Stimulated activated CD4-positive, alpha-beta T cell treated with anti-CD3 and anti-CD28 coated beads, Interleukin-4, amount 100 ng/mL, for 24 hours (primary cell): ENCODE results near the gene INTU.

ENCODE experiments used
- DNase-seq: peaks from one replicate; pipeline ENCODE4 v3.0.0-alpha.2; 2020

INTU gene

DNA sequence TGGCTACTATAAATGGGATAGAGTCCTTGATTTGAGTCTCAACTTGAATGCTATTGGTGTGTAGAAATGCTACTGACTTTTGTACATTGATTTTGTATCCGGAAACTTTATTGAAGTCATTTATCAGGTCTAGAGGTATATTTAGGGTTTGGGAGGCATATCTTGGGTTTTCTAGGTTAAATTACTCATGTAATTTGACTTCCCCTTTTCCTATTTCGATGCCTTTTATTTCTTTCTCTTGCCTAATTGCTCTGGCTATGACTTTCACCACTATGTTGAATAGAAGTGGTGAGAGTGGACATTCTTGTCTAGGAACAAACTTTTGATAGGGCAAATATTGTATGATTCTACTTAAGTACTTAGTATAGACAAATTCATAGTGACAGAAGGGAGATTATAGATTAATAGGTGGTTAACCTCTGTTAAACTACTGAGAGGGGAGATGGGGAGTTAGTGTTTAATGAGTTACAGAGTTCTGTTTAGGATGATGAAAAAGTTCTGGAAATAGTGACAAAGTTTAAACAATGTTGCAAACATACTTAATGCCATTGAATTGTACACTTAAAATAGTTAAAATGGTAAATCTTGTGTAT is 126.6 kb downstream of the INTU start:
- DNase-seq: no peak

DNA sequence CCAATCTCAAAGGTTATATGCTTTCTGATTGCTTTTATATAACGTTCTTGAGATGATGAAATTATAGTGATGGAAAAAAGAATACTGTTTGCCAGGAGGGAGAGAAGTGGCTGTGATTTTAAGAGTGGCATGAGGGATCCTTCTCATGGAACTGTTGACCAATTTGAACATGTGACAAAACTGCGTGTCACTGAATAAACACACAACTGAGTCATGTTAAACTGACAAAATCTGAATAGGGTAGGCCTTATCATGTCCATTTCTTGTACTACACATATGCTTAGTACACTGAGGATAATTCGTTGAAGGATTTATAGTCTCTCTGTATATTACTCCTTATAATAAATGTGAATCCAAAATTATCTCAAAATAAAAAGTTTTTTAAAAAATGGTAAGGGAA is 127.1 kb downstream of the INTU start:
- no peak for DNase-seq

DNA sequence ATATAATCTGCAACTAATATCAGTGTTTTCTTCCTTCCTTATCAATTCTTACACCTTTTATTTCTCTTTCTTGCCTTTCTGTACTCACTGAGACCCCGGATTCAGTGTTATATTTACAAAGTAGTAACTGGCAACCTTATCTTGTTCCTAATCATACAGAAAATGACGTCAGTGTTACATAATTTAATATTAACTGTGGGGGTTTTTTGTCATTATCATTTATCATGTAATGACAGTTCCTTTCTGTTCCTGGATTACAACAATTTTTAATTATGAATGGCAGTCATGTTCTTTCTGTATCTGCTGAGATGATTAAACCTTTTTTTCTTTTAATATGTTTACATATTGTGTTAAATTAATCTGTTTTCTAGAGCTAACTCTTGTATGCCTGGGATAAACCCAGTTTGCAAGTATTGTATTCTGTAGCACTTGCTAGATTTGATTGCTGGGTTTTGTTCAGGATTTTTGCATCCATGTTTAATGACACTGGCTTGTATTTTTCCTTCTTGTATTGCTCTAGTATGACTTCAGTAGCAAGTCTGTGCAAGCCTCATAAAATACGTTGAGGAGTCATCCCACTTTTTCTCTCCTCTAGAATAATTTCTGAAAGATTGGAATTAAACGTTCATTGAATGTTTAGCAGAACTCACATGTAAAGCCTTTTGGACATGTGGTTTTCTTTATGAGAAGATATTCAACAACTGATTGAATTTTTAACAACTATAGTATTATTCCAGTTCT is 138.9 kb downstream of the INTU start:
- no peak for DNase-seq

DNA sequence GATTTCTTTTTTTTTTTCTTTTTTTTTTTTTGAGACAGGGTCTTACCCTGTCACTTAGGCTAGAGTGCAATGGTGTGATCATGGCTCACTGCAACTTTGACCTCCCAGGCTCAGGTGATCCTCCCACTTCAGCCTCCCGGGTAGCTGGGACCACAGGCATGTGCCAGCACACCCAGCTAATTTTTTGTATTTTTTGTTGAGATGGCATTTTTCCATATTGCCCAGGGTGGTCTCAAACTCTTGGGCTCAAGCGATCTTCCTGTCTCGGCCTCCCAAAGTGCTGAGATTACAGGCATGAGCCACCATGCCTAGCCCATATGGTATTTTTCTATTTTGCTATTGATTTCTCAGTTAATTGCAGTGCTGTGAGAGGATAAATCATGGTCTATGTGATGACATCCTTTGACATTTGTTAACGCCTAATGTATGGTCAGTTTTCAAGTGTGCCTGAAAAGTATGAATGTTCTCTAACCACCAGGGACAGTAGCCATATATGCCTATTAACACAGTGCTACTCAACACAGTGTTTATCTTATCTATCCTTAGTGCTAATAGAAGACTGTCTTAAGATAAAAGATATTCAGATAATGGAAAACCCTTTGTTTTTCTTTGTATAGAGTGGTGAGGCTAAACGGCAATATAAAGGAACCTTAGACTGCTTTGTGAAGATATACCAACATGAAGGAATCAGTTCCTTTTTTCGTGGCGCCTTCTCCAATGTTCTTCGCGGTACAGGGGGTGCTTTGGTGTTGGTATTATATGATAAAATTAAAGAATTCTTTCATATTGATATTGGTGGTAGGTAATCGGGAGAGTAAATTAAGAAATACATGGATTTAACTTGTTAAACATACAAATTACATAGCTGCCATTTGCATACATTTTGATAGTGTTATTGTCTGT is 140.3 kb downstream of the INTU start:
- no peak for DNase-seq

DNA sequence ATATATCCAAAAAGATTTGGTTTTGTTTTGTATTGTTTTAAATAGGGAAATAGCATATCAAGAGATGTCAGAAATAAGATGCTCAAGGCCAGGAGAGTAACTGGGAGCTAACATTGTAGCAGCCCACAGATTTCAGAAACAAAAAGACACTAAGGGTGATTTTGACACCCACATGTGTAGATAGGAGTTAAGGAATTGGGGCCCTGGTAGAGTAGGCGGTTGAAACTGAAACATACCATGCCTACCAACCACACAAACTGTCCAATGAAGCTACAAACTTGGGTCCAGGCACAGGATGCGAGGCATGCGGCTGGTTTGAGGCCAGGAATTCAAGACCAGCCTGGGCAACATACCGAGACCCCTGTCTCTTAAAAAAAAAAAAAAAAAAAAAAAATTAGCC is 143.1 kb downstream of the INTU start:
- no peak for DNase-seq
